AG09319 (cell line): ENCODE results near the gene ODF2.

Source experiments
- DNase-seq: peaks from one replicate; pipeline ENCODE4 v3.0.0-alpha.2; 2010; ENCODE audit warnings: low read depth; ENCODE audit errors: extremely low read depth
- CTCF ChIP-seq: IDR thresholded peaks from 2 replicates; pipeline ENCODE4 v1.5.1; 2011; ENCODE audit warnings: low read depth, mild to moderate bottlenecking, inconsistent platforms, low read length, moderate library complexity

ODF2 gene

GRCh38 chr9:128512820-128513219, 57.0 kb downstream of the ODF2 start:
- no peak for DNase-seq
- TF ChIP-seq CTCF: no peak

GRCh38 chr9:128521956-128522355, 66.2 kb downstream of the ODF2 start:
- DNase-seq: no peak
- TF ChIP-seq CTCF: no peak

GRCh38 chr9:128523199-128523925, 67.6 kb downstream of the ODF2 start:
- no peak for DNase-seq
- TF ChIP-seq CTCF: no peak

GRCh38 chr9:128526720-128527119, 70.9 kb downstream of the ODF2 start:
- no peak for TF ChIP-seq CTCF
- no peak for DNase-seq

GRCh38 chr9:128528445-128529160, 72.8 kb downstream of the ODF2 start:
- DNase-seq: no peak
- no peak for TF ChIP-seq CTCF

GRCh38 chr9:128529191-128529590, 73.4 kb downstream of the ODF2 start:
- no peak for TF ChIP-seq CTCF
- no peak for DNase-seq

GRCh38 chr9:128532581-128532980, 76.8 kb downstream of the ODF2 start:
- TF ChIP-seq CTCF: no peak
- DNase-seq: no peak
